Liver (tissue), 2 donors: Measurements from ENCODE around the gene TBL1X.

ENCODE experiments used
- FOXA2 ChIP-seq: IDR thresholded peaks from 2 replicates; pipeline ENCODE4 v1.6.1; 2016; ENCODE audit warnings: antibody characterized with exemption
- YY1 ChIP-seq: IDR thresholded peaks from 2 replicates; pipeline ENCODE4 v1.6.1; 2016; ENCODE audit warnings: antibody characterized with exemption, mild to moderate bottlenecking
- TF ChIP-seq, protein P1 (sequence below): fragments of 150-350 bp; IDR thresholded peaks from 2 replicates; pipeline ENCODE4 v1.5.1; 2017; ENCODE audit warnings: improper control_type of control experiment, low read depth, low read length; ENCODE audit not compliant: missing input control
- donor health status: healthy.

- TF ChIP-seq FOXA2 (peak; percentile 90), YY1 (peak; percentile 42)
- TF ChIP-seq, protein P1, sequence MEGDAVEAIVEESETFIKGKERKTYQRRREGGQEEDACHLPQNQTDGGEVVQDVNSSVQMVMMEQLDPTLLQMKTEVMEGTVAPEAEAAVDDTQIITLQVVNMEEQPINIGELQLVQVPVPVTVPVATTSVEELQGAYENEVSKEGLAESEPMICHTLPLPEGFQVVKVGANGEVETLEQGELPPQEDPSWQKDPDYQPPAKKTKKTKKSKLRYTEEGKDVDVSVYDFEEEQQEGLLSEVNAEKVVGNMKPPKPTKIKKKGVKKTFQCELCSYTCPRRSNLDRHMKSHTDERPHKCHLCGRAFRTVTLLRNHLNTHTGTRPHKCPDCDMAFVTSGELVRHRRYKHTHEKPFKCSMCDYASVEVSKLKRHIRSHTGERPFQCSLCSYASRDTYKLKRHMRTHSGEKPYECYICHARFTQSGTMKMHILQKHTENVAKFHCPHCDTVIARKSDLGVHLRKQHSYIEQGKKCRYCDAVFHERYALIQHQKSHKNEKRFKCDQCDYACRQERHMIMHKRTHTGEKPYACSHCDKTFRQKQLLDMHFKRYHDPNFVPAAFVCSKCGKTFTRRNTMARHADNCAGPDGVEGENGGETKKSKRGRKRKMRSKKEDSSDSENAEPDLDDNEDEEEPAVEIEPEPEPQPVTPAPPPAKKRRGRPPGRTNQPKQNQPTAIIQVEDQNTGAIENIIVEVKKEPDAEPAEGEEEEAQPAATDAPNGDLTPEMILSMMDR: no peak
Measured at GRCh38 chrX:9788911-9789310, 324.1 kb downstream of the TBL1X start.
